ENCODE measurements around the gene AHDC1.

The AHDC1 gene

GRCh38 chr1:27601321-27601770, 2.6 kb downstream of the AHDC1 start:
- Histone ChIP-seq H3K27ac (no peak overlapping the region), H3K36me3 (ENCODE audit: insufficient read depth) (no peaks in the 10 kb centered on the region), H3K4me1 (ENCODE audit: low read depth, poor library complexity, severe bottlenecking) (peaks cover 15% of the 10 kb centered on the region), H4K20me1 (ENCODE audit: insufficient read depth) (no peaks in the 10 kb centered on the region), H3K9ac (no peak overlapping the region), H3K27me3 (ENCODE audit: insufficient read depth, low read depth) (no peaks in the 10 kb centered on the region), H3K4me3 (IDR thresholded peaks at IDR 0.05; ENCODE audit: insufficient read depth, low read depth, low read length) (no peak overlapping the region), H3K79me2 (ENCODE audit: insufficient read depth, low read depth) (no peaks in the 10 kb centered on the region), H3K4me2 (no peak overlapping the region), H2AFZ (ENCODE audit: low read depth) (no peak overlapping the region)
- TF ChIP-seq, protein P1, sequence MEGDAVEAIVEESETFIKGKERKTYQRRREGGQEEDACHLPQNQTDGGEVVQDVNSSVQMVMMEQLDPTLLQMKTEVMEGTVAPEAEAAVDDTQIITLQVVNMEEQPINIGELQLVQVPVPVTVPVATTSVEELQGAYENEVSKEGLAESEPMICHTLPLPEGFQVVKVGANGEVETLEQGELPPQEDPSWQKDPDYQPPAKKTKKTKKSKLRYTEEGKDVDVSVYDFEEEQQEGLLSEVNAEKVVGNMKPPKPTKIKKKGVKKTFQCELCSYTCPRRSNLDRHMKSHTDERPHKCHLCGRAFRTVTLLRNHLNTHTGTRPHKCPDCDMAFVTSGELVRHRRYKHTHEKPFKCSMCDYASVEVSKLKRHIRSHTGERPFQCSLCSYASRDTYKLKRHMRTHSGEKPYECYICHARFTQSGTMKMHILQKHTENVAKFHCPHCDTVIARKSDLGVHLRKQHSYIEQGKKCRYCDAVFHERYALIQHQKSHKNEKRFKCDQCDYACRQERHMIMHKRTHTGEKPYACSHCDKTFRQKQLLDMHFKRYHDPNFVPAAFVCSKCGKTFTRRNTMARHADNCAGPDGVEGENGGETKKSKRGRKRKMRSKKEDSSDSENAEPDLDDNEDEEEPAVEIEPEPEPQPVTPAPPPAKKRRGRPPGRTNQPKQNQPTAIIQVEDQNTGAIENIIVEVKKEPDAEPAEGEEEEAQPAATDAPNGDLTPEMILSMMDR (conservative IDR thresholded peaks at IDR 0.05; ENCODE audit: low read depth, low read length), result no peak

DNA sequence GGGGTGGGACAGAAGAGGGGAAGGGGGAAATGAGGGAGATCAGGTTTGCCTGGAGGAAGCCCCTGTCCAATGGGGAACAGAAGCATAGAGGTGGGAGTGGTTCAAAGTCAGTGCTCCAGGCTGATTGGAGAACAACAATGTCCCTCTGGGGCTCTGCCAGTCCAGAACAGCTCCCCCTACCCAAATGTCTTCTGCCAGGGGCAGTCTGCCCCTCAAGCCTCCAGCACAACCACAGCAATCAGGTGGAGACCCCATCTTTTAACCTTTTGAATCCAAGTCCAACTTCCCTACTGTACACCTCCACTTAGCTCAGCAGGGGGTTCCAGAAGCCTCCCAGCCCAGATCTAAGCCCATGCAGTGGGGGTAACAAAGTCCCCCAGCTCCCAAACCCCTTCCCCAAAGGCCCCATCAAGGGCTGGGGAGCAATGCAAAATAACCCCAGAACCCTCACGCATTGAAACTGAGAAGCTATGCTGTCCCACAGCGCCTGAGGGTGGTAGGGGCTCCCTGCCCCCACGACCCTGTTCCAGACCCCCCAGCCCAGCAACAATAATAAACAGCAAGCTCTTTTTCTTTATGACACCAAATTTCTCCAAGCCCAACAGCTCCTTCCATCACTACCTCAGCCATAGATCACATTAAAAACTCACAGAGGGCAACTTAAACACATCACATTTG, 3.3 kb downstream of the AHDC1 start:
- Histone ChIP-seq H3K27ac (no peak overlapping the region), H4K20me1 (ENCODE audit: insufficient read depth) (no peaks in the 10 kb centered on the region), H2AFZ (ENCODE audit: low read depth) (no peak overlapping the region), H3K4me2 (no peak overlapping the region), H3K79me2 (ENCODE audit: insufficient read depth, low read depth) (no peaks in the 10 kb centered on the region), H3K4me3 (IDR thresholded peaks at IDR 0.05; ENCODE audit: insufficient read depth, low read depth, low read length) (no peak overlapping the region), H3K4me1 (ENCODE audit: low read depth, poor library complexity, severe bottlenecking) (peaks cover 11% of the 10 kb centered on the region), H3K9ac (no peak overlapping the region), H3K36me3 (ENCODE audit: insufficient read depth) (no peaks in the 10 kb centered on the region), H3K27me3 (ENCODE audit: insufficient read depth, low read depth) (no peaks in the 10 kb centered on the region)
- TF ChIP-seq, protein P1 (conservative IDR thresholded peaks at IDR 0.05; ENCODE audit: low read depth, low read length), result no peak

DNA sequence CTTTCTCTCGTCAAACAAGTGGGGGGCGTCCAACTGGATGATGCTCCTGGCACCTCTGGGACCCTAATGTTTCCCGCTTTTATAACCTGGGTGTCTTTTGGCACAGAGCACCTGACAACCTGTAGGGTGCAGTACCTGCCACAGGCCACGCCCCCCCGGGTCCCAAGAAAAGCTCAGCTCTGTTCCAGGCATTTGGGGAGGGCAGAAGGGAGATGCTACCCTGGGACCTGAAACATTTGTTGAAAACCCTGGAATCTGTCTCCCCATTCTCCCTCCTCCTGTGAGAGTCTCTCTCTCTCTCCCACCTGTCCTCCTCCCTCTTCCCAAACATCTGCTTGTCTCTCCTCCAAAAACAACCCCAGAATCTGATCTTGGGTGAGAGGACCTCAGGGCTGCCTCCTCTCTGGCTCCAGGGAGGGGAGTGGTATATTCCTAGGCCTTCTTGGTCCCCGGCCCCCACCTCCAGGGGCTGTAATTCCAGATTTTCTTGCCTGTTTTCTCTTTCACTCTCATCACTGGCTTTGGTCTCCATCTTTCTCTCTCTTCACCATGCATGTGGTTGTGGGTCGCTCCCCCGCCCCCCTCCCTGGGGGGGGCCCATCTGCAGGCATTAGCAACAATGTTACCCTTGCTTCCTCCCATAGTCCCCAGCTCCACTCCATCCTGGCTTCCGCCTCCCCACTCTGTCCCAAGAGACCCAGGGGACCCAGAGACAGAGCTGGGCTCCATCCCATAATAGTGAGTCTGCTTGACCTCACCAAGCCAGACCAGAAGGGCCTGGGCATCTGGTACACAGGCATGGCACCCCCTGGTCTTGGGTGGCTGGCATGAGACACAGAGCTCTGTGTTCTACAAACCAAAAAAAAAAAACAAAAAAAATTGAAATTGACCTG, 4.1 kb downstream of the AHDC1 start:
- Histone ChIP-seq H3K4me2 (no peak overlapping the region), H3K27me3 (ENCODE audit: insufficient read depth, low read depth) (no peaks in the 10 kb centered on the region), H3K27ac (no peak overlapping the region), H2AFZ (ENCODE audit: low read depth) (no peak overlapping the region), H3K36me3 (ENCODE audit: insufficient read depth) (no peaks in the 10 kb centered on the region), H3K4me1 (ENCODE audit: low read depth, poor library complexity, severe bottlenecking) (peaks cover 14% of the 10 kb centered on the region), H3K79me2 (ENCODE audit: insufficient read depth, low read depth) (no peaks in the 10 kb centered on the region), H4K20me1 (ENCODE audit: insufficient read depth) (no peaks in the 10 kb centered on the region), H3K9ac (no peak overlapping the region), H3K4me3 (IDR thresholded peaks at IDR 0.05; ENCODE audit: insufficient read depth, low read depth, low read length) (no peak overlapping the region)
- TF ChIP-seq, protein P1 (conservative IDR thresholded peaks at IDR 0.05; ENCODE audit: low read depth, low read length), result no peak

DNA sequence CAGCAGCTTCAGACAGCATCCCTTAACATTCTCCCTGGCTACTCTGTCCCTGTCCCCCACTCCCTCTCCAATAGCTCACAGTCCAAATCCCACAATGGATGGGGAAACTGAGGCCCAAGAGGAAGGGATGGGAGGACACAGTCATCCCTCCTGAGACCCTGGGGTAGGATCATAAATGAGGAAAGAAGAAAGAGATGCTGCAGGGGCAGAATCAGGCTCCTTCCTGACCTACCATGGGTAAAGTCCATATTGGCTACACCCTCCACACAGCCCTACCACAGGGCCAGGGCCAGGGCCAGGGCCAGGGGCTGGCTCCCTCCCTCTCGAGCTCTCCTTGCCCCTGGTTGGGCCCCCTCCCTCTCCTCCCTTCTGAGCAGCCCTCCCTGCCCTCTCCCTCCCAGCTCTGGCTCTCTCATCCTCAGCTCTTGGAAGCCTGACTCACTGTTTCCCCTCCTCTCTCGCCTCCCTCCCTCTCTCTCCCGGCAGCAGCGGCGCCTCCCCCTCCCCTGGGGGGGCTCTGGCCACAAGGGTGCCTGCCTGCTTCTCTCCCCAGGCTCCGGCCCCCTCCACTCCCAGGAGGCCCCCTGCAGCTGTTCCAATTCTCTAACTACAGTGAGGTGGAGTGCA, 4.9 kb downstream of the AHDC1 start:
- Histone ChIP-seq H3K9ac (no peak overlapping the region), H3K4me1 (ENCODE audit: low read depth, poor library complexity, severe bottlenecking) (peaks cover 14% of the 10 kb centered on the region), H3K36me3 (ENCODE audit: insufficient read depth) (no peaks in the 10 kb centered on the region), H3K4me3 (IDR thresholded peaks at IDR 0.05; ENCODE audit: insufficient read depth, low read depth, low read length) (no peak overlapping the region), H2AFZ (ENCODE audit: low read depth) (no peak overlapping the region), H3K27me3 (ENCODE audit: insufficient read depth, low read depth) (no peaks in the 10 kb centered on the region), H3K4me2 (no peak overlapping the region), H3K79me2 (ENCODE audit: insufficient read depth, low read depth) (no peaks in the 10 kb centered on the region), H4K20me1 (ENCODE audit: insufficient read depth) (no peaks in the 10 kb centered on the region), H3K27ac (no peak overlapping the region)
- TF ChIP-seq, protein P1 (conservative IDR thresholded peaks at IDR 0.05; ENCODE audit: low read depth, low read length), result no peak

All from KMS-11 (cell line).